HepG2 (cell line): ENCODE results near the gene GAD1. TPM values are rescaled to one million over a fixed set of nuclear protein-coding genes. Genes with fewer than 3 reads are reported as not detected.

Experiments
- AHDC1 ChIP-seq: sonication (generic); formaldehyde crosslinking; IDR thresholded peaks from 2 replicates; pipeline ENCODE4 v1.5.1; 2020; ENCODE audit warnings: mild to moderate bottlenecking, missing genetic modification reagents, borderline replicate concordance
- BHLHE40 ChIP-seq: IDR thresholded peaks from 2 replicates; pipeline ENCODE4 v1.6.1; 2011; ENCODE audit warnings: low read length, improper control_type of control experiment
- BORCS8-MEF2B ChIP-seq: sonication (generic); formaldehyde crosslinking; IDR thresholded peaks from 2 replicates; pipeline ENCODE4 v1.8.0; 2022; ENCODE audit warnings: mild to moderate bottlenecking, missing genetic modification reagents
- CAMTA2 ChIP-seq: sonication (generic); formaldehyde crosslinking; IDR thresholded peaks from 2 replicates; pipeline ENCODE4 v1.4.0; 2020; ENCODE audit warnings: mild to moderate bottlenecking, missing genetic modification reagents, borderline replicate concordance
- KLF15 ChIP-seq: sonication (generic); formaldehyde crosslinking; IDR thresholded peaks from 2 replicates; pipeline ENCODE4 v1.8.1; 2023; ENCODE audit warnings: borderline replicate concordance, mild to moderate bottlenecking, inconsistent platforms, missing genetic modification reagents, mixed read lengths
- KMT2A ChIP-seq: sonication (generic); formaldehyde crosslinking; IDR thresholded peaks from 2 replicates; pipeline ENCODE4 v1.4.0; 2020; ENCODE audit warnings: missing genetic modification reagents
- MBD4 ChIP-seq: IDR thresholded peaks from 2 replicates; pipeline ENCODE4 v1.6.1; 2012; ENCODE audit warnings: low read length, inconsistent platforms, borderline replicate concordance
- MXD3 ChIP-seq: IDR thresholded peaks from 2 replicates; pipeline ENCODE4 v1.6.1; 2016; ENCODE audit warnings: mild to moderate bottlenecking, missing biosample characterization, missing genetic modification reagents
- POGZ ChIP-seq: sonication (generic); formaldehyde crosslinking; IDR thresholded peaks from 2 replicates; pipeline ENCODE4 v1.4.0; 2020; ENCODE audit warnings: mild to moderate bottlenecking, missing genetic modification reagents
- SMAD1 ChIP-seq: sonication (generic); formaldehyde crosslinking; IDR thresholded peaks from 2 replicates; pipeline ENCODE4 v1.4.0; 2020; ENCODE audit warnings: missing genetic modification reagents, low read depth, mild to moderate bottlenecking, borderline replicate concordance
- TFAP4 ChIP-seq: sonication (generic); IDR thresholded peaks from 2 replicates; pipeline ENCODE4 v1.6.1; 2016; ENCODE audit warnings: low read depth, borderline replicate concordance
- TIGD3 ChIP-seq: sonication (generic); formaldehyde crosslinking; IDR thresholded peaks from 2 replicates; pipeline ENCODE4 v1.5.1; 2020; ENCODE audit warnings: mild to moderate bottlenecking, missing genetic modification reagents, borderline replicate concordance
- ZNF124 ChIP-seq: sonication (generic); formaldehyde crosslinking; IDR thresholded peaks from 2 replicates; pipeline ENCODE4 v1.4.0; 2020; ENCODE audit warnings: missing genetic modification reagents
- ZNF138 ChIP-seq: sonication (generic); formaldehyde crosslinking; IDR thresholded peaks from 2 replicates; pipeline ENCODE4 v1.5.0; 2020; ENCODE audit warnings: mild to moderate bottlenecking, low read depth, missing genetic modification reagents
- ZNF841 ChIP-seq: sonication (generic); formaldehyde crosslinking; IDR thresholded peaks from 2 replicates; pipeline ENCODE4 v1.8.1; 2023; ENCODE audit warnings: missing genetic modification reagents, borderline replicate concordance
- ZSCAN21 ChIP-seq: sonication (generic); formaldehyde crosslinking; IDR thresholded peaks from 2 replicates; pipeline ENCODE4 v1.8.0; 2022; ENCODE audit warnings: mild to moderate bottlenecking, missing genetic modification reagents, moderate library complexity, borderline replicate concordance
- polyA plus RNA-seq, 8 experiments: library from polyadenylated mRNA; depleted of rRNA in 3 of 8; stranded (reverse) in 7 of 8; unstranded in 1 of 8; fragments of >200 nt; fragmentation: Illumina TruSeq in 4 of 8; extraction: Trizol in 4 of 8; gene quantifications; 2 replicates each; pipeline versions ENCODE4 v1.2.1 to v1.2.3, GENCODE V29; 2011 to 2016; ENCODE audit warnings: low read depth in 4 of 8, missing spikeins in 1 of 8, mixed read lengths in 1 of 8; ENCODE audit not compliant: insufficient read depth in 1 of 8
- total RNA-seq, 5 experiments: library from RNA; depleted of rRNA; stranded (reverse); fragments of >200 nt; fragmentation: Illumina TruSeq; extraction: Trizol; gene quantifications; 2 replicates each; pipeline ENCODE4 v1.2.3, GENCODE V29; 2016; ENCODE audit warnings: low read depth in 1 of 5

Gene GAD1
- total and polyA plus RNA-seq, 2 of the 13 experiments (the other 11 are each of a cell fraction or from before 2014, with no cell fraction given): 0.09 to 0.13 TPM

GRCh38 chr2:170873035-170873692 lies 56.5 kb downstream of the GAD1 start (continued):
- no peak for TF ChIP-seq AHDC1 (CRISPR knock-in tag)
- TF ChIP-seq BHLHE40: 0 out of 2 replicates have a peak, but pooled peaks have one; percentile 29
- TF ChIP-seq ZNF841 (CRISPR knock-in tag): no peak
- 0 out of 2 replicates have a peak, but pooled peaks have one; percentile 30 for TF ChIP-seq BORCS8-MEF2B (CRISPR knock-in tag)
- 0 out of 2 replicates have a peak, but pooled peaks have one; percentile 40 for TF ChIP-seq ZSCAN21 (CRISPR knock-in tag)
- TF ChIP-seq ZNF138 (CRISPR knock-in tag): no peak
- TF ChIP-seq MXD3: no peak
- peak; percentile 91 for TF ChIP-seq TFAP4
- TF ChIP-seq POGZ: 0 out of 2 replicates have a peak, but pooled peaks have one; percentile 23
- TF ChIP-seq KMT2A (CRISPR knock-in tag): no peak
- no peak for TF ChIP-seq KLF15 (CRISPR knock-in tag)
- TF ChIP-seq ZNF124 (CRISPR knock-in tag): 0 out of 2 replicates have a peak, but pooled peaks have one; percentile 26
- TF ChIP-seq MBD4: no peak
- no peak for TF ChIP-seq TIGD3 (CRISPR knock-in tag)
- no peak for TF ChIP-seq SMAD1
- TF ChIP-seq CAMTA2 (CRISPR knock-in tag): no peak
